ENCODE data around the gene KLHL29. TPM values are rescaled to one million over a fixed set of nuclear protein-coding genes. Genes with fewer than 3 reads are reported as not detected.

The KLHL29 gene
- polyA plus RNA-seq, 3 donors: 0.03 TPM; not detected in 2

DNA sequence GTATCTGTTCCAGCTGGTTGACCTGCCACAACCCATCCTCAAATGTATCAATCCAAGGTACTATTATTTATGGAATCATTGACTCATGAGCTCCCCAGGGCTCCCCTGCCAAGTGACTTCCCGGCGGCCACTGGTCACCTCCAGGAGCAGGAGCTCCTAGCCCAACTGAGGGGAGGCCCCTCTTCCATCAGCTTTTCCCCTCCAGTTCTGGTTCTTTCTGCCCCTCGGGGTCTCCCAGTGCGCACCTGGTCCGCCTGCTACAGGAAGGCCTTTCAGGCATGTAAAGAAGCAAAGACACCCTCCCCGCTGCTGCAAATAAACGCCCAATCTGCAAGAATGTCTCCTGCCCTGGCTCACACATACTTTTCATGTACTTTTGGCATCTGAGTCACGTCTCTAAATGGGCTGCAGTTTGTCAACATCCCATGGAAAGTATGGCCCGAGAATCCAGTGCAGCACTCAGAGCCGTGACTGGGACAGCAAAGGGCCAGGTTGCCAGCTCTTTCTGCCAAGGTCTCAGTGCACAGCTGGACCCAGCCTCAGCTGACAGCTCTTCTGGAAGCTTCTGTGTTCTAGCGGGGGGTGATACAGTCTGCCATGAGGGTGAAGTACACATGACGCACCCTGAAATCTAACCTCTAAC lies 41.4 kb downstream of the KLHL29 start:
- no peaks in the 10 kb centered on the region for H3K27me3 ChIP-seq (ENCODE audit: control insufficient read depth in 2 of 2, insufficient read depth in 2 of 2, low read length in 2 of 2)
- Mint-ChIP-seq H3K9me3 (no peaks in the 10 kb centered on the region), H3K27me3 (ENCODE audit: low read depth in 3 of 3) (peaks cover 2 to 12% (median 10%) of the 10 kb centered on the region in 3 donors), H3K36me3 (no peaks in the 10 kb centered on the region), H3K4me1 (no peaks in the 10 kb centered on the region), H3K4me3 (no peak overlapping the region), H3K27ac (no peak overlapping the region)
- H2AFZ ChIP-seq (ENCODE audit: insufficient read depth, low read depth, low read length, poor library complexity, severe bottlenecking): no peak overlapping the region
- H3K4me3 ChIP-seq (replicated peaks in 1 of 3; ENCODE audit: low read depth in 2 of 3, low read length in 3 of 3): no peak overlapping the region
- H3K9ac ChIP-seq (ENCODE audit: insufficient read depth, low read length, poor library complexity, severe bottlenecking): no peak overlapping the region
- intact Hi-C loops (cut with micrococcal nuclease): no loop called here
- H3K4me2 ChIP-seq (replicated peaks; ENCODE audit: extremely low read depth, low read length, poor library complexity, severe bottlenecking): no peak overlapping the region
- 88% methylated on average over 8 of the region's 12 CpGs for WGBS (ENCODE audit: insufficient coverage)
- TF ChIP-seq, protein P1, sequence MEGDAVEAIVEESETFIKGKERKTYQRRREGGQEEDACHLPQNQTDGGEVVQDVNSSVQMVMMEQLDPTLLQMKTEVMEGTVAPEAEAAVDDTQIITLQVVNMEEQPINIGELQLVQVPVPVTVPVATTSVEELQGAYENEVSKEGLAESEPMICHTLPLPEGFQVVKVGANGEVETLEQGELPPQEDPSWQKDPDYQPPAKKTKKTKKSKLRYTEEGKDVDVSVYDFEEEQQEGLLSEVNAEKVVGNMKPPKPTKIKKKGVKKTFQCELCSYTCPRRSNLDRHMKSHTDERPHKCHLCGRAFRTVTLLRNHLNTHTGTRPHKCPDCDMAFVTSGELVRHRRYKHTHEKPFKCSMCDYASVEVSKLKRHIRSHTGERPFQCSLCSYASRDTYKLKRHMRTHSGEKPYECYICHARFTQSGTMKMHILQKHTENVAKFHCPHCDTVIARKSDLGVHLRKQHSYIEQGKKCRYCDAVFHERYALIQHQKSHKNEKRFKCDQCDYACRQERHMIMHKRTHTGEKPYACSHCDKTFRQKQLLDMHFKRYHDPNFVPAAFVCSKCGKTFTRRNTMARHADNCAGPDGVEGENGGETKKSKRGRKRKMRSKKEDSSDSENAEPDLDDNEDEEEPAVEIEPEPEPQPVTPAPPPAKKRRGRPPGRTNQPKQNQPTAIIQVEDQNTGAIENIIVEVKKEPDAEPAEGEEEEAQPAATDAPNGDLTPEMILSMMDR (IDR thresholded peaks at IDR 0.05): no peak
- DNase-seq: no peak
- no peaks in the 10 kb centered on the region for H3K79me2 ChIP-seq (ENCODE audit: insufficient read depth, low read length)
- H3K27ac ChIP-seq (ENCODE audit: low read depth in 1 of 2, low read length in 2 of 2): no peak overlapping the region
- no peaks in the 10 kb centered on the region for H3K9me3 ChIP-seq (replicated peaks in 1 of 2; ENCODE audit: control insufficient read depth in 1 of 2, insufficient read depth in 1 of 2, low read length in 2 of 2)
- H3K4me1 ChIP-seq (ENCODE audit: control insufficient read depth in 1 of 2, insufficient read depth in 2 of 2, low read length in 2 of 2): no peaks in the 10 kb centered on the region
- H4K20me1 ChIP-seq (ENCODE audit: insufficient read depth, low read length): no peaks in the 10 kb centered on the region
- no peaks in the 10 kb centered on the region for H3K36me3 ChIP-seq (replicated peaks in 1 of 2; ENCODE audit: control insufficient read depth in 1 of 2, insufficient read depth in 2 of 2, low read length in 2 of 2)

DNA sequence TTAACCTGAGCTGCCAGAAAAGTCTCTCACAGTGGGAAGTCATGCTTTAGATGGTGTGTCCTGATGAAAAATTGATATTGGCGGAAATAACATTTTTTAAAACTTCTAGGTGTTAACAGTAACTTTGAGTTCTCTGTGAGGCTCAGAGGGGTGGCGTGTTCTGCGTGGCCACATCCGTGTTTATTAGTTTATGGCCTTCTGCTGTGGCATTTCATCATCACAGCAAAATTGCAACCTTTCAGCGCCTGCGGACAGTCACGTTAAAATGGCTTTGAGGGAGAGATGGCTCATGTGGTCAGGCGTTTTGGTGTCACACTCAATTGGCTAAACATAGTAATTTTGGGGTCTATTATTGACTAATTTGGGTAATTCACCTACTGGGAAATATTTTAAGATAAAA lies 42.4 kb downstream of the KLHL29 start:
- TF ChIP-seq, protein P1 (IDR thresholded peaks at IDR 0.05): no peak
- H3K4me3 Mint-ChIP-seq: no peak overlapping the region
- DNase-seq: no peak

More for the DNA sequence above, 42.4 kb downstream of the KLHL29 start:
- Mint-ChIP-seq H3K4me1 (no peaks in the 10 kb centered on the region), H3K9me3 (peaks cover 0 to 2% (median 0%) of the 10 kb centered on the region in 7 donors), H3K36me3 (no peaks in the 10 kb centered on the region), H3K27me3 (ENCODE audit: low read depth in 3 of 3) (peaks cover 2 to 13% (median 12%) of the 10 kb centered on the region in 3 donors), H3K27ac (no peak overlapping the region)
- Histone ChIP-seq H3K9ac (ENCODE audit: insufficient read depth, low read length, poor library complexity, severe bottlenecking) (no peak overlapping the region), H3K27ac (ENCODE audit: low read depth in 1 of 2, low read length in 2 of 2) (no peak overlapping the region), H2AFZ (ENCODE audit: insufficient read depth, low read depth, low read length, poor library complexity, severe bottlenecking) (no peak overlapping the region), H3K4me2 (replicated peaks; ENCODE audit: extremely low read depth, low read length, poor library complexity, severe bottlenecking) (no peak overlapping the region), H3K79me2 (ENCODE audit: insufficient read depth, low read length) (no peaks in the 10 kb centered on the region), H3K27me3 (ENCODE audit: control insufficient read depth in 2 of 2, insufficient read depth in 2 of 2, low read length in 2 of 2) (no peaks in the 10 kb centered on the region), H4K20me1 (ENCODE audit: insufficient read depth, low read length) (no peaks in the 10 kb centered on the region), H3K4me1 (ENCODE audit: control insufficient read depth in 1 of 2, insufficient read depth in 2 of 2, low read length in 2 of 2) (no peaks in the 10 kb centered on the region), H3K36me3 (replicated peaks in 1 of 2; ENCODE audit: control insufficient read depth in 1 of 2, insufficient read depth in 2 of 2, low read length in 2 of 2) (no peaks in the 10 kb centered on the region), H3K4me3 (replicated peaks in 1 of 3; ENCODE audit: low read depth in 2 of 3, low read length in 3 of 3) (no peak overlapping the region), H3K9me3 (replicated peaks in 1 of 2; ENCODE audit: control insufficient read depth in 1 of 2, insufficient read depth in 1 of 2, low read length in 2 of 2) (no peaks in the 10 kb centered on the region)
- 87% methylated on average over 7 of the region's 8 CpGs for WGBS (ENCODE audit: insufficient coverage)
- intact Hi-C loops (cut with micrococcal nuclease): no loop called here
